ENCODE measurements around the gene CAMK1D.

The CAMK1D gene

GRCh38 chr10:12880423-12880822, 531.1 kb downstream of the CAMK1D start:
- Mint-ChIP-seq H3K27me3 (no peaks in the 10 kb centered on the region), H3K4me3 (no peak overlapping the region), H3K9me3 (peaks cover 5% of the 10 kb centered on the region), H3K36me3 (ENCODE audit: low read depth) (no peaks in the 10 kb centered on the region), H3K4me1 (ENCODE audit: low read depth) (no peaks in the 10 kb centered on the region), H3K27ac (no peak overlapping the region)
- intact Hi-C loops (cut with micrococcal nuclease): no loop called here

- Mint-ChIP-seq H3K36me3 (ENCODE audit: low read depth) (no peaks in the 10 kb centered on the region), H3K27me3 (no peaks in the 10 kb centered on the region), H3K4me1 (ENCODE audit: low read depth) (no peaks in the 10 kb centered on the region), H3K4me3 (no peak overlapping the region), H3K27ac (no peak overlapping the region), H3K9me3 (no peaks in the 10 kb centered on the region)
- intact Hi-C loops (cut with micrococcal nuclease): no loop called here
Observed at GRCh38 chr10:12884851-12885250, 535.5 kb downstream of the CAMK1D start.

Data from dendritic cell treated with granulocyte-macrophage colony-stimulating factor and Interleukin-4, amounts not matched to agents 40 ng/mL and 50 ng/mL, for 4 days (primary cell).